Naive thymus-derived CD4-positive, alpha-beta T cell (primary cell): ENCODE measurements around the gene IQGAP2. TPM values are rescaled to one million over a fixed set of nuclear protein-coding genes. Genes with fewer than 3 reads are reported as not detected.

Experiments used
- ATAC-seq: fragments of 150-1000 bp; cut with Tn5 transposase; 2 replicates; pipeline ENCODE4 v1.10.0; 2021; ENCODE audit warnings: mild to moderate bottlenecking, moderate library complexity
- CTCF ChIA-PET: fragments of 350-600 bp; sonication (Branson Sonifier 250); formaldehyde crosslinking; loops from one replicate; lab custom pipeline; 2021; ENCODE audit warnings: antibody characterized with exemption; lab: Charles Lee
- POLR2A ChIA-PET: fragments of 350-600 bp; sonication (Branson Sonifier 250); formaldehyde crosslinking; loops from one replicate; lab custom pipeline; 2021; ENCODE audit warnings: antibody characterized with exemption, inconsistent platforms; lab: Charles Lee
- DNase-seq, 9 donors: peaks; one replicate each; pipeline versions ENCODE4 v3.0.0 to v3.0.0-alpha.2; 2020 to 2022; ENCODE audit warnings: mixed read lengths in 1 of 9
- H3K27ac ChIP-seq: one replicate; pipeline ENCODE4 v1.7.0; 2013; ENCODE audit warnings: mild to moderate bottlenecking, low read depth, low read length, moderate library complexity
- H3K27me3 ChIP-seq, 2 donors: one replicate each; pipeline ENCODE4 v1.7.0; 2013; ENCODE audit warnings: low read length in 2 of 2, mild to moderate bottlenecking in 2 of 2, moderate library complexity in 2 of 2; ENCODE audit not compliant: control insufficient read depth in 2 of 2, insufficient read depth in 2 of 2
- H3K36me3 ChIP-seq, 3 experiments: 1 replicate in 2 of 3; 2 replicates in 1 of 3; pipeline ENCODE4 v1.7.0; 2013; ENCODE audit warnings: low read length in 3 of 3, mild to moderate bottlenecking in 3 of 3, moderate library complexity in 1 of 3; ENCODE audit not compliant: insufficient read depth in 3 of 3, control insufficient read depth in 2 of 3
- H3K4me1 ChIP-seq, 2 donors: one replicate each; pipeline ENCODE4 v1.7.0; 2013; ENCODE audit warnings: low read length in 2 of 2, mild to moderate bottlenecking in 2 of 2, moderate library complexity in 1 of 2; ENCODE audit not compliant: control insufficient read depth in 2 of 2, insufficient read depth in 2 of 2
- H3K4me3 ChIP-seq: 2 replicates; pipeline ENCODE4 v1.7.0; 2013; ENCODE audit warnings: mild to moderate bottlenecking, low read length
- H3K9me3 ChIP-seq, 3 experiments: 1 replicate in 2 of 3; 2 replicates in 1 of 3; pipeline ENCODE4 v1.7.0; 2013; ENCODE audit warnings: low read length in 3 of 3; ENCODE audit not compliant: control insufficient read depth in 2 of 3
- H3K27ac Mint-ChIP-seq, 9 donors: one replicate each; pipeline ENCODE4 v1.8.0; 2020 to 2022; ENCODE audit warnings: mixed read lengths in 9 of 9, mild to moderate bottlenecking in 8 of 9, moderate library complexity in 5 of 9, inconsistent platforms in 2 of 9
- H3K27me3 Mint-ChIP-seq, 5 donors: one replicate each; pipeline ENCODE4 v1.8.0; 2021 to 2022; ENCODE audit warnings: mixed read lengths in 5 of 5, mild to moderate bottlenecking in 1 of 5
- H3K36me3 Mint-ChIP-seq, 5 donors: one replicate each; pipeline ENCODE4 v1.8.0; 2020 to 2022; ENCODE audit warnings: mixed read lengths in 5 of 5, mild to moderate bottlenecking in 3 of 5, inconsistent platforms in 1 of 5
- H3K4me1 Mint-ChIP-seq, 7 donors: one replicate each; pipeline ENCODE4 v1.8.0; 2020 to 2022; ENCODE audit warnings: mixed read lengths in 7 of 7, mild to moderate bottlenecking in 3 of 7, inconsistent platforms in 1 of 7
- H3K4me3 Mint-ChIP-seq, 10 donors: one replicate each; pipeline ENCODE4 v1.8.0; 2020 to 2022; ENCODE audit warnings: mild to moderate bottlenecking in 10 of 10, mixed read lengths in 10 of 10, moderate library complexity in 6 of 10, inconsistent platforms in 2 of 10
- H3K9me3 Mint-ChIP-seq, 11 donors: one replicate each; pipeline ENCODE4 v1.8.0; 2020 to 2022; ENCODE audit warnings: mixed read lengths in 11 of 11, mild to moderate bottlenecking in 4 of 11, inconsistent platforms in 1 of 11, moderate library complexity in 1 of 11
- intact Hi-C, 2 donors: fragments of 100-400 bp; cut with micrococcal nuclease; formaldehyde crosslinking; loops; one replicate each; pipeline ENCODE4 v1.15.1; 2023
- polyA plus RNA-seq, 2 donors: library from polyadenylated mRNA; unstranded; fragments of 300-500 nt; fragmentation: Illumina TruSeq; gene quantifications; one replicate each; pipeline ENCODE4 v1.2.3, GENCODE V29; 2021
- total RNA-seq, 6 experiments: library from RNA in 5 of 6; stranded (reverse) in 5 of 6; gene quantifications; 1 replicate in 5 of 6; 2 replicates in 1 of 6; pipeline ENCODE4 v1.2.3 and lab custom pipeline; 2021 to 2026

The IQGAP2 gene
- total and polyA plus RNA-seq, 7 experiments from 2014 or later, result 19.0 to 114 (median 86.3) TPM

DNA sequence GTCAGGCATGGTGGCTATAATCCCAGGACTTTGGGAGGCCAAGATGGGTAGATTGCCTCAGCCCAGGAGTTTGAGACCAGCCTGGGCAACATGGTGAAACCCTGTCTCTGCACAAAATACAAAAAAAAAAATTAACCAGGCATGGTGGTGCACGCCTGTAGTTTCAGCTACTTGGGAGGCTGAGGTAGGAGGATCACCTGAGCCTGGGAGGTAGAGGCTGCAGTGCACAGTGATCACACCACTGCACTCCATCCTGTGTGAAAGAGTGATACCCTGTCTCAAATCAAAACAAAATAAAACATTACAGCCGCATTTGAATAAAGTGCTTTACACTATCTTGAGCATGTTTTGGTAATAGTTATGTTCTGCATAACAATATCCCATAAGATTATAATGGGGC is 74.0 kb downstream of the IQGAP2 start:
- DNase-seq (no peak), ATAC-seq (no peak)
- no peaks in the 10 kb centered on the region for H3K36me3 ChIP-seq
- Mint-ChIP-seq H3K27ac (no peak overlapping the region), H3K9me3 (peaks cover 0 to 6% (median 0%) of the 10 kb centered on the region in 11 donors), H3K4me1 (peaks cover 49 to 82% (median 69%) of the 10 kb centered on the region in 7 donors), H3K4me3 (no peak overlapping the region), H3K27me3 (no peaks in the 10 kb centered on the region), H3K36me3 (peaks cover 4 to 31% (median 7%) of the 10 kb centered on the region in 5 donors)
- H3K4me1 ChIP-seq, result peaks cover 45 to 56% of the 10 kb centered on the region in 2 donors
- CTCF ChIA-PET, result no interaction called here
- no peaks in the 10 kb centered on the region for H3K27me3 ChIP-seq
- POLR2A ChIA-PET, result interaction anchor here (1.2 kb wide), 1 partner anchor 66 kb away, joined by 3 read pairs; no protein-coding TSS in a partner anchor
- no peak overlapping the region for H3K4me3 ChIP-seq
- intact Hi-C loops, result no loop called here
- H3K27ac ChIP-seq, result no peak overlapping the region
- no peaks in the 10 kb centered on the region for H3K9me3 ChIP-seq

DNA sequence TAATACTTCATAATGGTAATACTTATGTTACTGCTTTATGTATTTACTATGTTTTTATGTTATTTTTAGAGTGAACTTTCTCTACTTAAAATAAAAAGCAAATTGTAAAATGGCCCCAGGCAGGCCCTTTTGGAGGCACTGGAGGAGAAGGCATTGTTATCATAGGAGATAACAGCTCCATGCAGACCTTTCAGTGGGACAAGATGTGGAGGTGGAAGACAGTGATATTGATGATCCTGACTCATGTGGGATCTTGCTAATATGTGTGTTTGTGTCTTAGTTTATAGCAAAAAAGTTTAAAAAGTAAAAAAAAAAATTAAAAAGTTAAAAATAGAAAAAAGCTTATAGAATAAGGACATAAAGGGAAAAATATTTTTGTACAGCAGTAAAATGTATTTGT is 74.5 kb downstream of the IQGAP2 start:
- POLR2A ChIA-PET, result interaction anchor here (0.7 to 1.2 kb wide), 2 partner anchors 65 to 70 kb away, joined by 3 read pairs; no protein-coding TSS in a partner anchor
- Mint-ChIP-seq H3K9me3 (peaks cover 0 to 6% (median 0%) of the 10 kb centered on the region in 11 donors), H3K4me1 (peaks cover 46 to 82% (median 69%) of the 10 kb centered on the region in 7 donors), H3K4me3 (no peak overlapping the region), H3K27ac (peak overlapping the region in 1 of 9 donors; percentile 64), H3K27me3 (no peaks in the 10 kb centered on the region), H3K36me3 (peaks cover 4 to 26% (median 9%) of the 10 kb centered on the region in 5 donors)
- ATAC-seq (no peak), DNase-seq (no peak)
- H3K4me3 ChIP-seq, result no peak overlapping the region
- CTCF ChIA-PET, result no interaction called here
- no peak overlapping the region for H3K27ac ChIP-seq
- no peaks in the 10 kb centered on the region for H3K27me3 ChIP-seq
- H3K4me1 ChIP-seq, result peaks cover 40 to 51% of the 10 kb centered on the region in 2 donors
- intact Hi-C loops, result no loop called here
- H3K9me3 ChIP-seq, result no peaks in the 10 kb centered on the region
- H3K36me3 ChIP-seq, result no peaks in the 10 kb centered on the region

GRCh38 chr5:76479281-76479680 is 76.2 kb downstream of the IQGAP2 start:
- H3K36me3 Mint-ChIP-seq, result peaks cover 4 to 27% (median 12%) of the 10 kb centered on the region in 5 donors
- DNase-seq, result no peak
- H3K4me3 Mint-ChIP-seq, result peak overlapping the region in 1 of 10 donors; percentile 10
- Histone ChIP-seq H3K4me1 (peaks cover 27 to 35% of the 10 kb centered on the region in 2 donors), H3K9me3 (no peaks in the 10 kb centered on the region), H3K27ac (no peak overlapping the region), H3K27me3 (no peaks in the 10 kb centered on the region), H3K4me3 (no peak overlapping the region), H3K36me3 (no peaks in the 10 kb centered on the region)
- peaks cover 33 to 82% (median 69%) of the 10 kb centered on the region in 7 donors for H3K4me1 Mint-ChIP-seq
- ChIA-PET CTCF (no interaction called here), POLR2A (no interaction called here)
- intact Hi-C loops, result no loop called here
- no peak for ATAC-seq
- H3K27me3 Mint-ChIP-seq, result no peaks in the 10 kb centered on the region
- peak overlapping the region in 3 of 9 donors; percentile 12 to 27 (median 13) for H3K27ac Mint-ChIP-seq
- H3K9me3 Mint-ChIP-seq, result no peaks in the 10 kb centered on the region

- ChIA-PET CTCF (interaction anchor here (0.5 to 1.0 kb wide), 2 partner anchors 20 to 27 kb away, joined by 3 read pairs; no protein-coding TSS in a partner anchor), POLR2A (no interaction called here)
- Histone ChIP-seq H3K27ac (no peak overlapping the region), H3K9me3 (no peaks in the 10 kb centered on the region), H3K4me1 (peaks cover 26 to 30% of the 10 kb centered on the region in 2 donors), H3K36me3 (no peaks in the 10 kb centered on the region), H3K4me3 (no peak overlapping the region), H3K27me3 (no peaks in the 10 kb centered on the region)
- no peaks in the 10 kb centered on the region for H3K27me3 Mint-ChIP-seq
- peaks cover 30 to 81% (median 64%) of the 10 kb centered on the region in 7 donors for H3K4me1 Mint-ChIP-seq
- intact Hi-C loops, result no loop called here
- no peak for DNase-seq
- H3K4me3 Mint-ChIP-seq, result no peak overlapping the region
- no peaks in the 10 kb centered on the region for H3K9me3 Mint-ChIP-seq
- peak overlapping the region in 3 of 9 donors; percentile 2 to 76 (median 12) for H3K27ac Mint-ChIP-seq
- peaks cover 4 to 27% (median 12%) of the 10 kb centered on the region in 5 donors for H3K36me3 Mint-ChIP-seq
- ATAC-seq, result peak; percentile 26
Measured at GRCh38 chr5:76479973-76480667, 77.0 kb downstream of the IQGAP2 start.

DNA sequence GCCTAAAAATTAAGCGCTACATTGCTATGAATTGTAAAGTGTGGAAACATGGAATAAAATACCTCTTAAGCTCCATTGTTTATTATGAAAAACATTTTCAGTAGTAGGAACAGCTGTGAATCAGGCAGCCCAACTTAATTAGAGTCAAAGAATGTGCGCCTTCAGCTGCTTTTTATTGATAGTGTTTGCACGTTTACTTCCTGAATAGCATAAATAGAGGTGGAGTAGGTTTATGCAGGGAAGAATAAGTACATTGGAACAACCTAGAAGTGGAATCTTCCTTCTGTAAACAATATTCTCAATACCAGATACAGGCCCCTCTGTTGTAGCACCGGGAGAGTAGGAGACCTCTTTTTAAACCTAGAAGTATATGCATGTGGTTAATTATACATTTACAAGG is 79.9 kb downstream of the IQGAP2 start:
- Mint-ChIP-seq H3K4me3 (no peak overlapping the region), H3K36me3 (peaks cover 3 to 14% (median 7%) of the 10 kb centered on the region in 5 donors), H3K27ac (peak overlapping the region in 1 of 9 donors; percentile 25), H3K4me1 (peaks cover 20 to 72% (median 60%) of the 10 kb centered on the region in 7 donors), H3K9me3 (no peaks in the 10 kb centered on the region), H3K27me3 (no peaks in the 10 kb centered on the region)
- ChIA-PET POLR2A (interaction anchor here (1.1 to 1.4 kb wide), 2 partner anchors 11 to 37 kb away, joined by 4 read pairs; no protein-coding TSS in a partner anchor), CTCF (no interaction called here)
- no peaks in the 10 kb centered on the region for H3K36me3 ChIP-seq
- no peak overlapping the region for H3K4me3 ChIP-seq
- no peak overlapping the region for H3K27ac ChIP-seq
- H3K9me3 ChIP-seq, result no peaks in the 10 kb centered on the region
- H3K4me1 ChIP-seq, result peaks cover 12 to 18% of the 10 kb centered on the region in 2 donors
- H3K27me3 ChIP-seq, result no peaks in the 10 kb centered on the region
- intact Hi-C loops, result no loop called here
- DNase-seq (no peak), ATAC-seq (no peak)

DNA sequence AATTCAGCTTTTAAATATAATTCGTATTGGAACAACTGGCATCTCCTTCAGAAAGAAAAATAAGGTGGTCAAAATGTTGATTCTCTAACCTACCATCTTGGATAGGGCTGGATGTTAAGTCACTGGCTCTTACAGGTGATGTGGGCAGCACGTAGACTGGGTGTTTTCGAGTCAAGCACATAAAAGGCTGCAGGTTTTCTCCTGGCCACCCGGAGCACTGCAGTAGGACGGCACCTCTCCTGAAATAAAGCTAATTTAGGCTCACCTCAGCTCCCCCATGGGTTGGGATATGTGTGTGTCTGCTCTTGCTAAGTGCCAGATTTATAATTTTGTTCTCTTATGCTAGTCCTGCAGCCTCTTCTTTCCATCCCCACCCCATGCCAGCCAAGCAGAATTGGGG is 80.3 kb downstream of the IQGAP2 start:
- DNase-seq (no peak), ATAC-seq (no peak)
- peaks cover 3 to 14% (median 7%) of the 10 kb centered on the region in 5 donors for H3K36me3 Mint-ChIP-seq
- H3K4me3 Mint-ChIP-seq, result no peak overlapping the region
- intact Hi-C loops, result no loop called here
- H3K4me1 ChIP-seq, result peaks cover 12 to 18% of the 10 kb centered on the region in 2 donors
- no peaks in the 10 kb centered on the region for H3K27me3 ChIP-seq
- no peak overlapping the region for H3K4me3 ChIP-seq
- peaks cover 20 to 74% (median 60%) of the 10 kb centered on the region in 7 donors for H3K4me1 Mint-ChIP-seq
- no peaks in the 10 kb centered on the region for H3K9me3 ChIP-seq
- H3K36me3 ChIP-seq, result no peaks in the 10 kb centered on the region
- H3K27ac Mint-ChIP-seq, result peak overlapping the region in 1 of 9 donors; percentile 25
- POLR2A ChIA-PET, result interaction anchor here (1.4 kb wide), 1 partner anchor 12 kb away, joined by 4 read pairs; no protein-coding TSS in a partner anchor
- H3K9me3 Mint-ChIP-seq, result no peaks in the 10 kb centered on the region
- H3K27me3 Mint-ChIP-seq, result no peaks in the 10 kb centered on the region
- CTCF ChIA-PET, result no interaction called here
- no peak overlapping the region for H3K27ac ChIP-seq
